Head of caudate nucleus (tissue), 42 donors: ENCODE results near the gene UPF1.

Experiments used
- DNase-seq, 42 donors: peaks; one replicate each; pipeline versions ENCODE4 v3.0.0 to v3.0.0-alpha.2; 2020 to 2021; ENCODE audit warnings: mixed read lengths in 7 of 42
- intact Hi-C: fragments of 100-400 bp; cut with DNase I; formaldehyde crosslinking; loops from one replicate; pipeline ENCODE4 v1.15.0; 2022

Gene UPF1

GRCh38 chr19:18865106-18865972 lies 33.6 kb downstream of the UPF1 start:
- intact Hi-C loops, result no loop called here

GRCh38 chr19:18865973-18866799 lies 34.4 kb downstream of the UPF1 start:
- DNase-seq, result peak in 41 of 42 donors; percentile 45 to 89 (median 75)
- intact Hi-C loops, result no loop called here

More at GRCh38 chr19:18865106-18865972, 33.6 kb downstream of the UPF1 start:
- no peak for DNase-seq

GRCh38 chr19:18866800-18867123 lies 35.0 kb downstream of the UPF1 start:
- intact Hi-C loops, result no loop called here
- no peak for DNase-seq

GRCh38 chr19:18867199-18867598 lies 35.4 kb downstream of the UPF1 start:
- DNase-seq, result no peak
- intact Hi-C loops, result no loop called here

GRCh38 chr19:18867751-18868150 lies 36.0 kb downstream of the UPF1 start:
- intact Hi-C loops, result no loop called here
- peak in 1 of 42 donors; percentile 40 for DNase-seq

- no peak for DNase-seq
- intact Hi-C loops, result no loop called here
Observed at GRCh38 chr19:18868380-18869022, 36.7 kb downstream of the UPF1 start.

- DNase-seq, result no peak
- intact Hi-C loops, result no loop called here
Observed at GRCh38 chr19:18869023-18869618, 37.4 kb downstream of the UPF1 start.

- intact Hi-C loops, result no loop called here
- DNase-seq, result no peak
Observed at GRCh38 chr19:18869781-18870530, 38.2 kb downstream of the UPF1 start.

GRCh38 chr19:18870531-18871172 lies 38.9 kb downstream of the UPF1 start:
- no peak for DNase-seq
- intact Hi-C loops, result no loop called here

- DNase-seq, result no peak
- intact Hi-C loops, result no loop called here
Observed at GRCh38 chr19:18871543-18871942, 39.8 kb downstream of the UPF1 start.

GRCh38 chr19:18875726-18876125 lies 44.0 kb downstream of the UPF1 start:
- intact Hi-C loops, result no loop called here
- no peak for DNase-seq

- no peak for DNase-seq
Observed at GRCh38 chr19:18876865-18877264, 45.1 kb downstream of the UPF1 start.

GRCh38 chr19:18878058-18878797 lies 46.5 kb downstream of the UPF1 start:
- DNase-seq, result no peak
- intact Hi-C loops, result no loop called here

More at GRCh38 chr19:18876865-18877264, 45.1 kb downstream of the UPF1 start:
- intact Hi-C loops, result no loop called here

GRCh38 chr19:18878858-18879578 lies 47.3 kb downstream of the UPF1 start:
- intact Hi-C loops, result no loop called here
- DNase-seq, result no peak

- no peak for DNase-seq
- intact Hi-C loops, result no loop called here
Observed at GRCh38 chr19:18879579-18880373, 48.0 kb downstream of the UPF1 start.

GRCh38 chr19:18881491-18881890 lies 49.7 kb downstream of the UPF1 start:
- intact Hi-C loops, result no loop called here
- no peak for DNase-seq
